ENCODE measurements around the gene DHCR24. TPM values are rescaled to one million over a fixed set of nuclear protein-coding genes. Genes with fewer than 3 reads are reported as not detected.
"Not testable (repeated sequence)": the region's sequence is repeated elsewhere in the genome, so short reads cannot be mapped to it uniquely, and the experiment has no call there.

DHCR24 gene
- 129 TPM for polyA plus RNA-seq (2013, experiment 1 of 2)
- polyA plus RNA-seq (2013, experiment 2 of 2), result 113 TPM

GRCh38 chr1:54886724-54887664 is at the start of gene DHCR24:
Gene DHCR24, minus strand, starts transcription at chr1:54887195. Its CDS starts 76 bp downstream, at chr1:54887119.
- Histone ChIP-seq H3K36me3 (ENCODE audit: control insufficient read depth, insufficient read depth, low read length) (peaks cover 41% of the 10 kb centered on the region), H3K9me3 (ENCODE audit: control insufficient read depth, low read length) (no peaks in the 10 kb centered on the region), H3K4me3 (ENCODE audit: extremely low read depth, insufficient read depth, low read length, poor library complexity, severe bottlenecking) (peak within 1 kb of the TSS; percentile 95), H3K27ac (ENCODE audit: low read depth, low read length, severe bottlenecking) (peak within 1 kb of the TSS; percentile 67), H3K4me1 (ENCODE audit: control insufficient read depth, insufficient read depth, low read length, poor library complexity, severe bottlenecking) (peaks cover 36% of the 10 kb centered on the region)
- WGBS, 2 experiments (ENCODE audit: insufficient coverage in 2 of 2), result 0% methylated on average over 87 to 93 of the region's 109 CpGs

GRCh38 chr1:54936791-54937190 is 49.8 kb upstream of the DHCR24 start:
- Histone ChIP-seq H3K9me3 (ENCODE audit: control insufficient read depth, low read length) (peaks cover 17% of the 10 kb centered on the region), H3K4me1 (ENCODE audit: control insufficient read depth, insufficient read depth, low read length, poor library complexity, severe bottlenecking) (peaks cover 15% of the 10 kb centered on the region), H3K4me3 (ENCODE audit: extremely low read depth, insufficient read depth, low read length, poor library complexity, severe bottlenecking) (no peak overlapping the region), H3K36me3 (ENCODE audit: control insufficient read depth, insufficient read depth, low read length) (no peaks in the 10 kb centered on the region), H3K27ac (ENCODE audit: low read depth, low read length, severe bottlenecking) (no peak overlapping the region)
- 89 to 94% methylated on average over 4 of the region's 4 CpGs for WGBS, 2 experiments (ENCODE audit: insufficient coverage in 2 of 2)

GRCh38 chr1:54934869-54935268 is 47.9 kb upstream of the DHCR24 start:
- H3K4me3 ChIP-seq (ENCODE audit: extremely low read depth, insufficient read depth, low read length, poor library complexity, severe bottlenecking), result no peak overlapping the region

GRCh38 chr1:54934081-54934480 is 47.1 kb upstream of the DHCR24 start:
- not testable (repeated sequence) for H3K27ac ChIP-seq (ENCODE audit: low read depth, low read length, severe bottlenecking); H3K4me3 ChIP-seq (ENCODE audit: extremely low read depth, insufficient read depth, low read length, poor library complexity, severe bottlenecking); H3K36me3 ChIP-seq (ENCODE audit: control insufficient read depth, insufficient read depth, low read length)
- 91 to 100% methylated on average over 4 of the region's 6 CpGs for WGBS, 2 experiments (ENCODE audit: insufficient coverage in 2 of 2)
- Histone ChIP-seq H3K9me3 (ENCODE audit: control insufficient read depth, low read length) (peaks cover 17% of the 10 kb centered on the region), H3K4me1 (ENCODE audit: control insufficient read depth, insufficient read depth, low read length, poor library complexity, severe bottlenecking) (peaks cover 15% of the 10 kb centered on the region)

More at GRCh38 chr1:54934869-54935268, 47.9 kb upstream of the DHCR24 start:
- Histone ChIP-seq H3K4me1 (ENCODE audit: control insufficient read depth, insufficient read depth, low read length, poor library complexity, severe bottlenecking) (peaks cover 15% of the 10 kb centered on the region), H3K36me3 (ENCODE audit: control insufficient read depth, insufficient read depth, low read length) (no peaks in the 10 kb centered on the region), H3K27ac (ENCODE audit: low read depth, low read length, severe bottlenecking) (no peak overlapping the region), H3K9me3 (ENCODE audit: control insufficient read depth, low read length) (peaks cover 17% of the 10 kb centered on the region)

GRCh38 chr1:54931275-54931840 is 44.4 kb upstream of the DHCR24 start:
- no peak overlapping the region for H3K27ac ChIP-seq (ENCODE audit: low read depth, low read length, severe bottlenecking)
- H3K4me3 ChIP-seq (ENCODE audit: extremely low read depth, insufficient read depth, low read length, poor library complexity, severe bottlenecking), result no peak overlapping the region
- no peaks in the 10 kb centered on the region for H3K36me3 ChIP-seq (ENCODE audit: control insufficient read depth, insufficient read depth, low read length)
- WGBS, 2 experiments (ENCODE audit: insufficient coverage in 2 of 2), result 80% methylated on average over 1 of the region's 1 CpG; no CpG with 5 or more reads in 1 of the 2 experiments
- H3K9me3 ChIP-seq (ENCODE audit: control insufficient read depth, low read length), result peaks cover 17% of the 10 kb centered on the region
- H3K4me1 ChIP-seq (ENCODE audit: control insufficient read depth, insufficient read depth, low read length, poor library complexity, severe bottlenecking), result peaks cover 11% of the 10 kb centered on the region

- no peaks in the 10 kb centered on the region for H3K36me3 ChIP-seq (ENCODE audit: control insufficient read depth, insufficient read depth, low read length)
- H3K27ac ChIP-seq (ENCODE audit: low read depth, low read length, severe bottlenecking), result no peak overlapping the region
- H3K9me3 ChIP-seq (ENCODE audit: control insufficient read depth, low read length), result peaks cover 16% of the 10 kb centered on the region
- H3K4me1 ChIP-seq (ENCODE audit: control insufficient read depth, insufficient read depth, low read length, poor library complexity, severe bottlenecking), result peaks cover 7% of the 10 kb centered on the region
- no peak overlapping the region for H3K4me3 ChIP-seq (ENCODE audit: extremely low read depth, insufficient read depth, low read length, poor library complexity, severe bottlenecking)
Measured at GRCh38 chr1:54929700-54930099, 42.7 kb upstream of the DHCR24 start.

- no peak overlapping the region for H3K4me3 ChIP-seq (ENCODE audit: extremely low read depth, insufficient read depth, low read length, poor library complexity, severe bottlenecking)
- no peak overlapping the region for H3K27ac ChIP-seq (ENCODE audit: low read depth, low read length, severe bottlenecking)
- WGBS, 2 experiments (ENCODE audit: insufficient coverage in 2 of 2), result 100% methylated on average over 1 of the region's 2 CpGs; no CpG with 5 or more reads in 1 of the 2 experiments
- H3K4me1 ChIP-seq (ENCODE audit: control insufficient read depth, insufficient read depth, low read length, poor library complexity, severe bottlenecking), result peaks cover 5% of the 10 kb centered on the region
- peaks cover 6% of the 10 kb centered on the region for H3K9me3 ChIP-seq (ENCODE audit: control insufficient read depth, low read length)
- H3K36me3 ChIP-seq (ENCODE audit: control insufficient read depth, insufficient read depth, low read length), result no peaks in the 10 kb centered on the region
Measured at GRCh38 chr1:54928327-54928726, 41.3 kb upstream of the DHCR24 start.

- Histone ChIP-seq H3K9me3 (ENCODE audit: control insufficient read depth, low read length) (no peaks in the 10 kb centered on the region), H3K4me1 (ENCODE audit: control insufficient read depth, insufficient read depth, low read length, poor library complexity, severe bottlenecking) (peaks cover 5% of the 10 kb centered on the region), H3K36me3 (ENCODE audit: control insufficient read depth, insufficient read depth, low read length) (no peaks in the 10 kb centered on the region), H3K27ac (ENCODE audit: low read depth, low read length, severe bottlenecking) (no peak overlapping the region), H3K4me3 (ENCODE audit: extremely low read depth, insufficient read depth, low read length, poor library complexity, severe bottlenecking) (no peak overlapping the region)
- 78 to 82% methylated on average over 5 to 6 of the region's 8 CpGs for WGBS, 2 experiments (ENCODE audit: insufficient coverage in 2 of 2)
Measured at GRCh38 chr1:54927472-54928240, 40.7 kb upstream of the DHCR24 start.

GRCh38 chr1:54926970-54927369 is 40.0 kb upstream of the DHCR24 start:
- peaks cover 5% of the 10 kb centered on the region for H3K4me1 ChIP-seq (ENCODE audit: control insufficient read depth, insufficient read depth, low read length, poor library complexity, severe bottlenecking)
- no peaks in the 10 kb centered on the region for H3K9me3 ChIP-seq (ENCODE audit: control insufficient read depth, low read length)
- no peak overlapping the region for H3K27ac ChIP-seq (ENCODE audit: low read depth, low read length, severe bottlenecking)
- H3K4me3 ChIP-seq (ENCODE audit: extremely low read depth, insufficient read depth, low read length, poor library complexity, severe bottlenecking), result no peak overlapping the region
- H3K36me3 ChIP-seq (ENCODE audit: control insufficient read depth, insufficient read depth, low read length), result no peaks in the 10 kb centered on the region
- 90% methylated on average over 2 of the region's 2 CpGs; no CpG with 5 or more reads in 1 of the 2 experiments for WGBS, 2 experiments (ENCODE audit: insufficient coverage in 2 of 2)

- Histone ChIP-seq H3K4me1 (ENCODE audit: control insufficient read depth, insufficient read depth, low read length, poor library complexity, severe bottlenecking) (peaks cover 5% of the 10 kb centered on the region), H3K4me3 (ENCODE audit: extremely low read depth, insufficient read depth, low read length, poor library complexity, severe bottlenecking) (no peak overlapping the region), H3K36me3 (ENCODE audit: control insufficient read depth, insufficient read depth, low read length) (no peaks in the 10 kb centered on the region), H3K27ac (ENCODE audit: low read depth, low read length, severe bottlenecking) (no peak overlapping the region), H3K9me3 (ENCODE audit: control insufficient read depth, low read length) (no peaks in the 10 kb centered on the region)
- WGBS, 2 experiments (ENCODE audit: insufficient coverage in 2 of 2), result 95 to 97% methylated on average over 2 of the region's 2 CpGs
Measured at GRCh38 chr1:54922921-54923421, 36.0 kb upstream of the DHCR24 start.
